ENCODE results near the gene ASB2.

Gene ASB2

DNA sequence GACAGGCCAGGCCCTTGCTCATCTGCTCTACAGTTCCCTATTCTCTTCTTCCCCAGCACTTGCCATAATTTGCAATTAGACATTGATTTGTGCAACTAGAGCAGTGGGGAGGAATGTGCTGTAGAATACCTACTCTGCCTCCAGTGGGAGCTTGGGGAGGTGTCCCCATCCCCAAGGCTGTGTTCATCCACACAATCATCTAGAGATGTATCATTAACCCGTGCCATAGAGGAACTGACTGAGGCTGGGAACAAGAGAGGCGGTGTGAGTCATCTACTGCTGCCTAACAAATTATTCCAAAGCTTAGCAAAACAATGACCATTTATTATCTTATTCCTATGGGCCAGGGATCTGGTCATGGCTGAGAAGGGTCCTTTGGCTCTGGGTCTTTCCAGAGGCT is 44.6 kb upstream of the ASB2 start:
- no peaks in the 10 kb centered on the region for H3K9me3 ChIP-seq (ENCODE audit: severe bottlenecking)
- no peak for DNase-seq
- H3K36me3 ChIP-seq: no peaks in the 10 kb centered on the region
- TF ChIP-seq, protein P1, sequence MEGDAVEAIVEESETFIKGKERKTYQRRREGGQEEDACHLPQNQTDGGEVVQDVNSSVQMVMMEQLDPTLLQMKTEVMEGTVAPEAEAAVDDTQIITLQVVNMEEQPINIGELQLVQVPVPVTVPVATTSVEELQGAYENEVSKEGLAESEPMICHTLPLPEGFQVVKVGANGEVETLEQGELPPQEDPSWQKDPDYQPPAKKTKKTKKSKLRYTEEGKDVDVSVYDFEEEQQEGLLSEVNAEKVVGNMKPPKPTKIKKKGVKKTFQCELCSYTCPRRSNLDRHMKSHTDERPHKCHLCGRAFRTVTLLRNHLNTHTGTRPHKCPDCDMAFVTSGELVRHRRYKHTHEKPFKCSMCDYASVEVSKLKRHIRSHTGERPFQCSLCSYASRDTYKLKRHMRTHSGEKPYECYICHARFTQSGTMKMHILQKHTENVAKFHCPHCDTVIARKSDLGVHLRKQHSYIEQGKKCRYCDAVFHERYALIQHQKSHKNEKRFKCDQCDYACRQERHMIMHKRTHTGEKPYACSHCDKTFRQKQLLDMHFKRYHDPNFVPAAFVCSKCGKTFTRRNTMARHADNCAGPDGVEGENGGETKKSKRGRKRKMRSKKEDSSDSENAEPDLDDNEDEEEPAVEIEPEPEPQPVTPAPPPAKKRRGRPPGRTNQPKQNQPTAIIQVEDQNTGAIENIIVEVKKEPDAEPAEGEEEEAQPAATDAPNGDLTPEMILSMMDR (IDR thresholded peaks at IDR 0.05; ENCODE audit: low read depth, low read length): no peak
- no peak overlapping the region for H3K27ac ChIP-seq
- H3K4me3 ChIP-seq (ENCODE audit: low read depth, low read length): no peak overlapping the region
- H3K27me3 ChIP-seq (ENCODE audit: insufficient read depth, low read depth, severe bottlenecking): no peaks in the 10 kb centered on the region

GRCh38 chr14:94020267-94020666 is 43.9 kb upstream of the ASB2 start:
- Histone ChIP-seq H3K36me3 (no peaks in the 10 kb centered on the region), H3K27me3 (ENCODE audit: insufficient read depth, low read depth, severe bottlenecking) (no peaks in the 10 kb centered on the region), H3K9me3 (ENCODE audit: severe bottlenecking) (no peaks in the 10 kb centered on the region), H3K4me3 (ENCODE audit: low read depth, low read length) (no peak overlapping the region), H3K27ac (no peak overlapping the region)
- TF ChIP-seq, protein P1 (IDR thresholded peaks at IDR 0.05; ENCODE audit: low read depth, low read length): no peak
- DNase-seq: no peak

- H3K9me3 ChIP-seq (ENCODE audit: severe bottlenecking): no peaks in the 10 kb centered on the region
- DNase-seq: no peak
Measured at GRCh38 chr14:94019329-94019728, 43.0 kb upstream of the ASB2 start.

DNA sequence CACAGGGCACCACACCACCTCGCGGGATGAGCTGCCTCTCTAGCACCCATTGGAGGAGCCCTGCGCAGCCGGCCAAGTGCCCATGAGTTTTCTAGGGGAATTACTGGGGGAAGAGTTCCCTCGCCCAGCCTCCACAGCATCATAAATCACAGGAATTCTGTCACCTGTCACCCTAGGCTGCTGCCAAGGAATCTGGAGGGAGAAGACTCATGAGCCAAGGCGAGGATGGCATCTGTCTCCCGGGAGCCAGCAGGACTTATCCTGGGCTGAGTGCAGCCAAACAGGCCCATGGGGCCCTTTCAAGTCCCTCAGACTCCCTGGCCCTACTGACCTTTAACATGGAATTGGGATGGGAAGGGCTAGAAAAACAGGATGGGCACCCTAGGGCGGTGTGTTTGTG is 41.9 kb upstream of the ASB2 start:
- no peak for DNase-seq
- Histone ChIP-seq H3K27ac (no peak overlapping the region), H3K36me3 (no peaks in the 10 kb centered on the region), H3K27me3 (ENCODE audit: insufficient read depth, low read depth, severe bottlenecking) (no peaks in the 10 kb centered on the region), H3K4me3 (ENCODE audit: low read depth, low read length) (no peak overlapping the region), H3K9me3 (ENCODE audit: severe bottlenecking) (no peaks in the 10 kb centered on the region)
- TF ChIP-seq, protein P1 (IDR thresholded peaks at IDR 0.05; ENCODE audit: low read depth, low read length): no peak

More at GRCh38 chr14:94019329-94019728, 43.0 kb upstream of the ASB2 start:
- H3K27me3 ChIP-seq (ENCODE audit: insufficient read depth, low read depth, severe bottlenecking): no peaks in the 10 kb centered on the region
- TF ChIP-seq, protein P1 (IDR thresholded peaks at IDR 0.05; ENCODE audit: low read depth, low read length): no peak
- H3K36me3 ChIP-seq: no peaks in the 10 kb centered on the region
- H3K4me3 ChIP-seq (ENCODE audit: low read depth, low read length): no peak overlapping the region
- H3K27ac ChIP-seq: no peak overlapping the region

DNA sequence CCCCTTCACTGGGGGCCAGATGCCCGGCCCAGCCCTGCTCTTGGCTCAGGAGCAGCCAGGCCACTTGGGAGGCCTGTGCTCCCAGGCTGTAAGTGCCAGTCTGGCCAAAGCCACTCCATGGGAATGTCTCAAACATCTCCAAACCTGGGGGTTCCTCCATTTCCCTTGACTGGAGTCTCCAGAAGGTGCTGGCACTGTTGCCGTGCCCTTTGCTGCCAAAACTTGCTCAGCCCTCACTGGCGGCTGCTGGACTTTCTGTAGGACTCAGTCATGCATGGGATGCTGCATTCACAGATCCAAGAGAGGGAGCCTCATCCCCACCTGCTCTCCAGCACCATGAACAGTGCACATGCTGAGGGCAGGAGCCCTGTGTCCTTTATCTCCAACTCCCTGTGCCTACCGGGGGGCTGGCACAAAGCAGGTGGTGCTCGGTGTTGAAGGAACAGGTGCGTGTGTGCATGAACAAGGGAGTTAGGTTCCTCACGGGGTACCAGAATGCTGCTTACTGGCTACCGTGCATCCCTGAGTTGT is 40.1 kb upstream of the ASB2 start:
- H3K27me3 ChIP-seq (ENCODE audit: insufficient read depth, low read depth, severe bottlenecking): no peaks in the 10 kb centered on the region
- H3K27ac ChIP-seq: no peak overlapping the region
- TF ChIP-seq, protein P1 (IDR thresholded peaks at IDR 0.05; ENCODE audit: low read depth, low read length): no peak
- no peak for DNase-seq
- no peaks in the 10 kb centered on the region for H3K9me3 ChIP-seq (ENCODE audit: severe bottlenecking)
- H3K4me3 ChIP-seq (ENCODE audit: low read depth, low read length): no peak overlapping the region
- no peaks in the 10 kb centered on the region for H3K36me3 ChIP-seq

DNA sequence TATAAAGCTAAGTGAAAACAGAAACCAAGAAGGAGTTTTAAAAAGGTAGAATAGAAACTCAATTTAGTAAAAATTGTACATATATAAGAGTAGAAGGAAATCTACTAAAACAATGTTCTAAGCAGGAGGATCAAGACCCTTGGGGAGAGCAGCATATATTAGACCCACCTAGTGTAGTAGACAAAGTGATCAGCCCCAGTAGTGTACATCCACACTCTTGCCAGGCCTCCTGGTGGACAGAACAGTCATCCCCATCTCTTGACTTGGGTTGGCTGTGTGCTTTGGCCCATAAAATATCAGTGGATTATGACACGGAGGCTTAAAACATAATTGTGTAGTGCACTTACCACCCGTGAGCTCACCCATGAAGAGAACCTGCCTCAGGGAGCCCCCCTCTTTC is 38.9 kb upstream of the ASB2 start:
- Histone ChIP-seq H3K27ac (no peak overlapping the region), H3K27me3 (ENCODE audit: insufficient read depth, low read depth, severe bottlenecking) (no peaks in the 10 kb centered on the region), H3K4me3 (ENCODE audit: low read depth, low read length) (no peak overlapping the region), H3K9me3 (ENCODE audit: severe bottlenecking) (no peaks in the 10 kb centered on the region), H3K36me3 (no peaks in the 10 kb centered on the region)
- no peak for DNase-seq
- TF ChIP-seq, protein P1 (IDR thresholded peaks at IDR 0.05; ENCODE audit: low read depth, low read length): no peak
